HG03378 (cell line): Measurements from ENCODE around the gene TBC1D22A.
A peak's percentile ranks its signal among the peaks of the same experiment; 100 is the strongest.

Experiments
- ATAC-seq: cut with Tn5 transposase; IDR thresholded peaks from one replicate; pipeline ENCODE4 v1.9.1; 2021; ENCODE audit warnings: mild to moderate bottlenecking, moderate library complexity; ENCODE audit not compliant: unreplicated experiment

The TBC1D22A gene

GRCh38 chr22:46752286-46752987 lies 10.0 kb upstream of the TBC1D22A start:
- ATAC-seq, result no peak

- no peak for ATAC-seq
Observed at GRCh38 chr22:46752988-46753310, 9.5 kb upstream of the TBC1D22A start.

- no peak for ATAC-seq
Observed at GRCh38 chr22:46753360-46753759, 9.1 kb upstream of the TBC1D22A start.

- no peak for ATAC-seq
Observed at GRCh38 chr22:46753761-46754109, 8.7 kb upstream of the TBC1D22A start.

- ATAC-seq, result no peak
Observed at GRCh38 chr22:46754110-46754799, 8.2 kb upstream of the TBC1D22A start.

- no peak for ATAC-seq
Observed at GRCh38 chr22:46754826-46755225, 7.6 kb upstream of the TBC1D22A start.

GRCh38 chr22:46755525-46755924 lies 6.9 kb upstream of the TBC1D22A start:
- no peak for ATAC-seq

- ATAC-seq, result no peak
Observed at GRCh38 chr22:46756097-46756496, 6.4 kb upstream of the TBC1D22A start.

GRCh38 chr22:46757104-46757503 lies 5.3 kb upstream of the TBC1D22A start:
- ATAC-seq, result no peak

GRCh38 chr22:46758121-46758520 lies 4.3 kb upstream of the TBC1D22A start:
- no peak for ATAC-seq

GRCh38 chr22:46758867-46759290 lies 3.6 kb upstream of the TBC1D22A start:
- no peak for ATAC-seq

- no peak for ATAC-seq
Observed at GRCh38 chr22:46761017-46761416, 1.4 kb upstream of the TBC1D22A start.

- ATAC-seq, result peak; percentile 2
Observed at GRCh38 chr22:46761539-46762237, 762 bp upstream of the TBC1D22A start.

GRCh38 chr22:46763051-46763705 lies 728 bp downstream of the TBC1D22A start:
- ATAC-seq, result peak; percentile 37

GRCh38 chr22:46764140-46764680 lies 1.8 kb downstream of the TBC1D22A start:
- ATAC-seq, result no peak

GRCh38 chr22:46764779-46765485 lies 2.5 kb downstream of the TBC1D22A start:
- no peak for ATAC-seq

- ATAC-seq, result no peak
Observed at GRCh38 chr22:46766611-46767010, 4.2 kb downstream of the TBC1D22A start.

- no peak for ATAC-seq
Observed at GRCh38 chr22:46767249-46767985, 5.0 kb downstream of the TBC1D22A start.

GRCh38 chr22:46769191-46769675 lies 6.8 kb downstream of the TBC1D22A start:
- no peak for ATAC-seq

GRCh38 chr22:46769706-46770105 lies 7.3 kb downstream of the TBC1D22A start:
- ATAC-seq, result no peak
